ENCODE measurements around the gene INSIG1. TPM values are rescaled to one million over a fixed set of nuclear protein-coding genes. Genes with fewer than 3 reads are reported as not detected.

INSIG1 gene
- total and polyA plus RNA-seq, 2 of the 4 experiments (the other 2 are of a cell fraction): 19.0 to 26.0 TPM

- intact Hi-C loops (cut with micrococcal nuclease) (loop anchor here (5.0 to 10.0 kb wide), 2 partner anchors 159 to 228 kb away; partner anchors contain the start of gene EN2), in situ Hi-C loops (cut with MboI; ENCODE audit: low sequenced_read_pairs) (loop anchor here (5.0 kb wide), 1 partner anchor 88 kb away; no protein-coding TSS in a partner anchor), dilution Hi-C loops (cut with HindIII; ENCODE audit: low sequenced_read_pairs, unreplicated experiment) (no loop called here)
- Histone ChIP-seq H2AK5ac (ENCODE audit: low read depth, low read length) (no peak overlapping the region), H2BK15ac (ENCODE audit: low read depth, low read length) (no peak overlapping the region), H2BK5ac (ENCODE audit: low read depth, low read length, poor library complexity, severe bottlenecking) (no peak overlapping the region), H3K9me1 (ENCODE audit: insufficient read depth, low read length) (peaks cover 18% of the 10 kb centered on the region), H2BK120ac (ENCODE audit: low read depth, low read length) (no peak overlapping the region), H3K4me2 (ENCODE audit: low read depth, low read length) (no peak overlapping the region), H3K14ac (replicated peaks; ENCODE audit: low read depth, low read length) (no peak overlapping the region), H4K20me1 (ENCODE audit: insufficient read depth, low read length) (peaks cover 10% of the 10 kb centered on the region), H4K8ac (ENCODE audit: low read depth in 2 of 2, low read length in 2 of 2) (no peak overlapping the region), H2AFZ (replicated peaks; ENCODE audit: low read length, poor library complexity) (no peak overlapping the region), H3K36me3 (ENCODE audit: control insufficient read depth, insufficient read depth, low read length) (no peaks in the 10 kb centered on the region), H3K79me1 (ENCODE audit: low read depth in 1 of 2, low read length in 2 of 2) (peaks cover 2 to 23% of the 10 kb centered on the region in 2 experiments; a peak in 2 of 4 replicates), H2BK20ac (ENCODE audit: low read depth, low read length) (no peak overlapping the region), H3K27ac (ENCODE audit: insufficient read depth, low read length) (no peak overlapping the region), H3K4me3 (ENCODE audit: insufficient read depth, low read depth, low read length) (no peak overlapping the region), H3K27me3 (ENCODE audit: control insufficient read depth, insufficient read depth, low read length) (no peaks in the 10 kb centered on the region), H2AK9ac (replicated peaks; ENCODE audit: low read depth, low read length, poor library complexity) (no peak overlapping the region), H4K91ac (ENCODE audit: insufficient read depth, low read depth, low read length) (no peak overlapping the region), H3K56ac (ENCODE audit: extremely low read depth, insufficient read depth, low read length) (no peak overlapping the region), H3K18ac (ENCODE audit: low read depth, low read length) (no peak overlapping the region), H4K5ac (ENCODE audit: low read depth, low read length) (no peak overlapping the region), H3K9me3 (ENCODE audit: control insufficient read depth, insufficient read depth, low read length) (no peaks in the 10 kb centered on the region), H3K4ac (ENCODE audit: low read depth, low read length) (no peak overlapping the region), H3K9ac (ENCODE audit: low read depth, low read length) (no peak overlapping the region), H3K4me1 (ENCODE audit: control insufficient read depth, insufficient read depth, low read length) (peaks cover 4% of the 10 kb centered on the region), H3K23ac (ENCODE audit: low read depth, low read length) (no peak overlapping the region)
- ATAC-seq (ENCODE audit: low read depth): no peak
- no peak for TF ChIP-seq FOS (IDR thresholded peaks at IDR 0.05; ENCODE audit: low read depth, low read length)
- TF ChIP-seq BHLHE40 (IDR thresholded peaks at IDR 0.05; ENCODE audit: low read depth, low read length): no peak
- no peak for TF ChIP-seq CHD1 (IDR thresholded peaks at IDR 0.05; ENCODE audit: low read depth, low read length)
- TF ChIP-seq MAZ (IDR thresholded peaks at IDR 0.05; ENCODE audit: borderline replicate concordance, low read depth, low read length): no peak
- TF ChIP-seq RCOR1 (IDR thresholded peaks at IDR 0.05; ENCODE audit: insufficient replicate concordance, low read length): no peak
- no peak for TF ChIP-seq USF2 (IDR thresholded peaks at IDR 0.05; ENCODE audit: low read depth, low read length)
- no TSS peak for BruUV-seq (replicated peaks)
- no peak for DNase-seq
- 100% methylated on average over 1 of the region's 7 CpGs; no CpG with 5 or more reads in 1 of the 2 experiments for WGBS, 2 experiments (ENCODE audit: extremely low coverage in 2 of 2, insufficient read length in 1 of 2)
- CTCF ChIA-PET: no interaction called here
- POLR2A ChIA-PET (ENCODE audit: unreplicated experiment): no interaction called here
Measured at GRCh38 chr7:155295511-155295910, 2.2 kb upstream of the INSIG1 start.

All from IMR-90 (cell line).